Epithelial cell of proximal tubule (primary cell): Measurements from ENCODE around the gene TMPRSS5. TPM values are rescaled to one million over a fixed set of nuclear protein-coding genes. Genes with fewer than 3 reads are reported as not detected.

ENCODE experiments used
- DNase-seq: peaks from one replicate; pipeline ENCODE4 v3.0.0-alpha.2; 2011; ENCODE audit warnings: low read depth
- H3K4me3 ChIP-seq: 2 replicates; pipeline ENCODE4 v1.5.1; 2011; ENCODE audit warnings: low read depth, mild to moderate bottlenecking, low read length
- total RNA-seq: library from RNA; depleted of rRNA; stranded (reverse); fragments of >200 nt; gene quantifications from 2 replicates; pipeline ENCODE4 v1.2.3, GENCODE V29; 2015
- TF ChIP-seq, protein P1 (sequence below): conservative IDR thresholded peaks from 2 replicates; pipeline ENCODE4 v1.5.1; 2012; ENCODE audit warnings: low read depth, mild to moderate bottlenecking, low read length

The TMPRSS5 gene
- total RNA-seq, 1 donor from 2014 or later: 0.63 TPM

DNA sequence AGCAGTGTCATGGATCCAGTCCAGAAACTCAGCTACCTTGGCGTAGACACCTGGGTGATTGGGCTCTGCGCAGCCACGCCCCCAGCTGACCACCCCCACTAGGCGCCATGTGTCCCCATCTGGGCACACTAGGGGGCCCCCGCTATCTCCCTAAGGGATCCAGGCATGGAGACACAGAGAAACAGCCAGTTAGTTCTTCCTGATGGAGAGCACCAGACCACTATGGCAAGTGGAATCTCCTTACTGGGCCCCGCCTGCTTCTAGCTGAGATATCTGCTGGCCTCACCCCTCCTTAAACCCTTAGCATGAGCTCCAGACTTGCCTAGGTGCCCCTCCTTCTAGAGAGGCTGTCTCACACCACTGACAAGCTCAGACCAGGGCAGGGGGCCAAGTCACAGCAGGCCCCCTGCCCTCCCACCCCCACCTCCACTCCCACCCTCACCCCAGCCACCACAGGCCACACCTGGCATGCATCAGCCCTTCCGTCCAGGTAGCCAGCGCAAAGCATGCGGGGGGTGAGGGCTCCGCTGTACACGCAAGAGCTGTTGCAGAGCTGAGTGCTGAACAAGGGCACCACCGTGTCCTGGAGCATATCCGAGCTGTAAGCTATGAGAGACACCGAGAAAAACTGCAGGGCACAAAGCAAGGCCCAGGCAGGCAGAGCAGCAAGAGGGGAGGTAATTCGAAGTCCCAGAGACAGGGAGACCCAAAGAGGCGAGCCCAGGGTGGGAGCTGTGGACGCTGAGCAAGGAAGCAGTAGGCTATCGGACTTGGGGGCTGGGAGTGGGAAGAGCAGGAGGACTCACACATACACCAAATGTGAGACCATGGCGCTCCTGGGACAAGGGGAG lies 16.1 kb downstream of the TMPRSS5 start:
- TF ChIP-seq, protein P1, sequence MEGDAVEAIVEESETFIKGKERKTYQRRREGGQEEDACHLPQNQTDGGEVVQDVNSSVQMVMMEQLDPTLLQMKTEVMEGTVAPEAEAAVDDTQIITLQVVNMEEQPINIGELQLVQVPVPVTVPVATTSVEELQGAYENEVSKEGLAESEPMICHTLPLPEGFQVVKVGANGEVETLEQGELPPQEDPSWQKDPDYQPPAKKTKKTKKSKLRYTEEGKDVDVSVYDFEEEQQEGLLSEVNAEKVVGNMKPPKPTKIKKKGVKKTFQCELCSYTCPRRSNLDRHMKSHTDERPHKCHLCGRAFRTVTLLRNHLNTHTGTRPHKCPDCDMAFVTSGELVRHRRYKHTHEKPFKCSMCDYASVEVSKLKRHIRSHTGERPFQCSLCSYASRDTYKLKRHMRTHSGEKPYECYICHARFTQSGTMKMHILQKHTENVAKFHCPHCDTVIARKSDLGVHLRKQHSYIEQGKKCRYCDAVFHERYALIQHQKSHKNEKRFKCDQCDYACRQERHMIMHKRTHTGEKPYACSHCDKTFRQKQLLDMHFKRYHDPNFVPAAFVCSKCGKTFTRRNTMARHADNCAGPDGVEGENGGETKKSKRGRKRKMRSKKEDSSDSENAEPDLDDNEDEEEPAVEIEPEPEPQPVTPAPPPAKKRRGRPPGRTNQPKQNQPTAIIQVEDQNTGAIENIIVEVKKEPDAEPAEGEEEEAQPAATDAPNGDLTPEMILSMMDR: no peak
- no peak for DNase-seq
- H3K4me3 ChIP-seq: no peak overlapping the region

DNA sequence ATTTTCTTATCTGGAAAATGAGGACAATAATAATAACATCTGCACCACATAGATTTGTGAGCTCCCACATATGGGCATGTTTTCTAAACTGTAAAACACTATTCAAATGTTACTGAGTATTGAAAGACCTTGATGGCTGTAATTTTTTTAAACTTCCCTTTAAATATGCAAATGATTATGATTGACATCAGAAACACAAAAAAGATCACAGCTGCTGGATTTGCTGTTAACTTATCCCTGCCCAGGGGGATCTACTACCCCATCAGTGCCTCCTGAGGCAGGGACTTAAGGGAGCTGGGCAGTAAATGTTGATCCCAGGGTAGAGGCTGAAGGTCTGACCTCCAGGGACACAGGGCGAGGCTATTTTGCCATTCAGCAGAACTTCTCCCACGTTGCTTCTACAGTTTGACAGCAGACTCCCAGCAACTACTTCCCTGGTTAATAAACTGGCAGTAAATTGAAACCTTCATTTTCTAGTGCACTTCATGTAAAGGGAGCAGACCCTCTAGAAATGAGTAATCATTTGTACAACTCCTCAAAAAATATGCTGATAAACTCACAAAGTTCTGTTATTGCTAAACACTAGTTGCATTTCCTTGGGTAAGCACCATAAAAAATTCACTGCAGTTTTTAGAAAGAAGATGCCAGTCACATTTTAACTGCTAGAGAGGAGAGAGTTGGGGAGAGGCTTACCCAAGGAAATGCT lies 20.3 kb downstream of the TMPRSS5 start:
- TF ChIP-seq, protein P1: no peak
- no peak for DNase-seq
- H3K4me3 ChIP-seq: no peak overlapping the region

DNA sequence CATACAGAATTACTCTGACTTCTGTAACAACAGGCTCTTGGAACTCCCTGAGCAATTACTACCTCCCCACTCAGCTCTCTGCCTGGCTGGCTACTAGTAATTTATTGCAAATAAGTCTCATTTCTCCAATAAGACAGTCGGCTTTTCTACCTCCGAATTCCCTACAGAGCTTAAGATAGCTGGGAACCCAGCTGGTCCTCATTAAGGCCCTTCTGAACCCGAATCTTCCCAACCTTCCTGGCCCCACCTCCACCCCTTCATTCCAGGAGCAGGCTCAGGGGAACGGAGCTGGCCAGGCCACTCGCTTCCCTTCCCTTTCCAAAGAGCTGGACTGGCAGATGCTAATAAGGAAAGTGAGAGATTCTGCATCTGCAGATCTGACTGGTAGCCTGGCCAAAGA lies 21.6 kb downstream of the TMPRSS5 start:
- TF ChIP-seq, protein P1: no peak
- no peak overlapping the region for H3K4me3 ChIP-seq
- no peak for DNase-seq

DNA sequence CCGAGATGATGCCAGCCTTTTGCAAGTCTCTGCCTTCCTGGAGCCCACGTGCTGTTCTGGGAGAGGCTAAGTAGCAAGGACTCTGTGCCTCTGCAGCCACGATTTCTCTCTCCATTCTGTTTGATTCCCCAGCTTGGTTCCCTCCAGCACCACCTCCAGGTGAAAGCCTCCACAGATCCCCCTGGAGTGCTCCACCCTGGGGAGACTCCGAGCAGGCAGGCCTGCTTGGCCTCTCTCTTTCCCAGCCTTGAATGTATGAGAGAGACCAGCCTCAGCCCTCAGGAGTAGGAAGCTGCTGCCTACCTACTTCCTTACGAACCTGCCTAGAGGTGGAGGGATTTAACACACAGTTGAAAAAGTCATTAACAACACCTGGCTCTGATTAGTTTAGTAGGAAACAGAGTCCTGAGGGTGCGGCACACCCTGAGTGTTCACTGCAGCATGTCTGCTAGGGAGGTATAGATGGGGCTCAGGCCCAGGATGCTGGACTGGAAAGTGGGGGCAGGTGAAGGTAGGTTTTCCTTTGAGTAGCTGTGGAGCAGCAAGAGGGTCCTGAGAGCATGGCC lies 22.5 kb downstream of the TMPRSS5 start:
- TF ChIP-seq, protein P1: no peak
- no peak for DNase-seq
- no peak overlapping the region for H3K4me3 ChIP-seq

DNA sequence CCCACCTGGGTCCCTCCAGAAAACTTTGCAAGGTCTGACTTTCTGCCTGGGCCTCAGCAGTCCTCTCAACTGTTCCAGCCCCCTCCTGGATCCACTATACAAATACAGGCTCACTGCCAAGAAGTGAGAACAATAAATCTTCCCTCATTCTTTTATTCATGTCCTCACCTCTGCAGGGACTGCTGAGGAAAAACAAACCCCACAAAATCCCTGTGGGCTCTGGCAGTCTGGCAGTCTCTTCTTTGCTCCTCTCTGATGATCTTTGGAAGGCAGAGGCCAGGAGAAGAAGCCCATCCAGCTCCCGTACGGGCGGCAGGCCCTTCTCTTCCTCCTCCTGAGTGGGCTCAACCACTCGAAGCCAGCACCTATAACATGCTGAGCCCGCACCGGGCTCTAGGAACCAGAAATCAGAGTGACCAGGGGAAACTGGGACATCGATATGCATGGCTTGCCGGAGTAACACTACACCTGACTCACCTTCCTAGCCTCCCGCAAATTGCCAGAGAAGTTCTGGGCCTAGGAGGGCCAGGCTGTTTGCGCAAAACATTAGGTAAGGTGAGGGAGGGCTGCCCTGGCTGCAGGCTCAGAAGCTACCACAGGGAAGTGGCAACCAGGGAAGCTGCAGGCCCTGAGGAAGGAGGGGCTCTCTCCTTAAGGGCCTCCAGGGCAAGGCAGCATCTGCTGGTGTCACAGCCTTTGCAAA lies 24.2 kb downstream of the TMPRSS5 start:
- TF ChIP-seq, protein P1: no peak
- DNase-seq: no peak
- no peak overlapping the region for H3K4me3 ChIP-seq

DNA sequence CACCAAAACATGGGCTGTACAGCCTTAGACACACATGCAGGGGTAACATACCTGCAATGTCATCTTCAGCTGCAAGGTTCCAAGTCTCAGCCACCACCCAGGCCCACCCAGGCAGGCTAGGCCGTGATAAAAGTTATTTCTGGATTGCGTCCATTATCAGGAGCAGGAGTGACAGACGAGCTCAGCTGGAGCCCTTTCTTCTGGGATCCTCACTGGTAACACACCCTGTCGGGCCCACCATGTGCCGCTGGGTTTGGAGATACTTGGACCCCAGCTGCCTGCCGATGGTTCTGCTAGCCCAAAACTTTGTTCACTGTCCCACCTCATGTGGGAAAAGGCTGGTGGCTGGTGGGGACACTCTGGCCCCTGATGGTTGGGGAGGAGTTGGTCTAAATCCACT lies 24.8 kb downstream of the TMPRSS5 start:
- no peak overlapping the region for H3K4me3 ChIP-seq
- DNase-seq: no peak
- TF ChIP-seq, protein P1: no peak
